ENCODE results near the gene POLR1D.

GRCh38 chr13:27628081-27628480 is 6.4 kb downstream of the POLR1D start:
- TF ChIP-seq CTCF (IDR thresholded peaks at IDR 0.05; ENCODE audit: low read depth, low read length) (no peak), EZH2phosphoT487 (IDR thresholded peaks at IDR 0.05; ENCODE audit: low read depth) (no peak)

Measured in OCI-LY3 (cell line).